ES-I3 (cell line): ENCODE data around the gene GPR55.

Experiments used
- H3K36me3 ChIP-seq: 2 replicates; pipeline ENCODE4 v1.6.1; 2013; ENCODE audit warnings: mild to moderate bottlenecking, low read length, control low read depth, moderate library complexity; ENCODE audit not compliant: insufficient read depth
- H3K4me1 ChIP-seq: 2 replicates; pipeline ENCODE4 v1.6.1; 2013; ENCODE audit warnings: mild to moderate bottlenecking, control low read depth, low read length; ENCODE audit not compliant: insufficient read depth
- H3K9ac ChIP-seq: 2 replicates; pipeline ENCODE4 v1.6.1; 2013; ENCODE audit warnings: low read depth, mild to moderate bottlenecking, low read length, moderate library complexity
- H3K9me3 ChIP-seq: 2 replicates; pipeline ENCODE4 v1.6.1; 2013; ENCODE audit warnings: mild to moderate bottlenecking, low read length, moderate library complexity; ENCODE audit not compliant: control insufficient read depth, insufficient read depth

Gene GPR55

DNA sequence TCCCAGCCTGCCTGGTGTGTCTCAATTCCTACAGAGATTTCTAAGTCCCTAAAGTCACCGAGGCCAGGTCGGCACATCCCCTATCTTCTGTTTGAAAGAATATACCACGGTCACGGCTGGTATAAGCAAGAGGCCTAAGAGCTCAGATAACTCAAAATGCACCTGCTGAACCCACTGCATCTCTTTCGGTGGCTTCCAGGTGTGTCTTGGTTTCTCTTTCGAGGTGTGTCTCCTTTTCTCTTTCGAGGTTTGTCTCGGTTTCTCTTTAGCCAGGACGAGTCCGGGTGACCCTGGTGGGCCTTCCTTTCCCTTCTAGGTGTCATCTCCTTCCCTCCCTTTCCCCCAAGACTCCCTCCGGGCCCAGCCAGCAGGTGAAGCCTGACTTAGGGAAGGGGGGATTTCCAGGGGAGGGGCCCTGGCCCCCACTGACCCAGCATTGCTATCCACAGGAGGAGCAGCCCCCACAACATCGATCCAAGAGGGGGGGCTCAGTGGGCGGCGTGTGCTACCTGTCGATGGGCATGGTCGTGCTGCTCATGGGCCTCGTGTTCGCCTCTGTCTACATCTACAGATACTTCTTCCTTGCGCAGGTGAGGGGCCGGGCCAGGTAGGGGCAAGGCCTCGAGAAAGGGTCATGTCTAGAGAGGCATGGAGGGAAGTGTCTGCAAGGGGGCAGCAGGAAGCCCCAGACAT is 51.9 kb downstream of the GPR55 start:
- H3K4me1 ChIP-seq: peaks cover 38% of the 10 kb centered on the region
- no peak overlapping the region for H3K9ac ChIP-seq

GRCh38 chr2:230872151-230872967 is 52.7 kb downstream of the GPR55 start:
- peaks cover 36% of the 10 kb centered on the region for H3K4me1 ChIP-seq
- no peak overlapping the region for H3K9ac ChIP-seq
- no peaks in the 10 kb centered on the region for H3K9me3 ChIP-seq
- H3K36me3 ChIP-seq: peaks cover 11% of the 10 kb centered on the region

More for the DNA sequence above, 51.9 kb downstream of the GPR55 start:
- H3K36me3 ChIP-seq: peaks cover 17% of the 10 kb centered on the region
- H3K9me3 ChIP-seq: no peaks in the 10 kb centered on the region

DNA sequence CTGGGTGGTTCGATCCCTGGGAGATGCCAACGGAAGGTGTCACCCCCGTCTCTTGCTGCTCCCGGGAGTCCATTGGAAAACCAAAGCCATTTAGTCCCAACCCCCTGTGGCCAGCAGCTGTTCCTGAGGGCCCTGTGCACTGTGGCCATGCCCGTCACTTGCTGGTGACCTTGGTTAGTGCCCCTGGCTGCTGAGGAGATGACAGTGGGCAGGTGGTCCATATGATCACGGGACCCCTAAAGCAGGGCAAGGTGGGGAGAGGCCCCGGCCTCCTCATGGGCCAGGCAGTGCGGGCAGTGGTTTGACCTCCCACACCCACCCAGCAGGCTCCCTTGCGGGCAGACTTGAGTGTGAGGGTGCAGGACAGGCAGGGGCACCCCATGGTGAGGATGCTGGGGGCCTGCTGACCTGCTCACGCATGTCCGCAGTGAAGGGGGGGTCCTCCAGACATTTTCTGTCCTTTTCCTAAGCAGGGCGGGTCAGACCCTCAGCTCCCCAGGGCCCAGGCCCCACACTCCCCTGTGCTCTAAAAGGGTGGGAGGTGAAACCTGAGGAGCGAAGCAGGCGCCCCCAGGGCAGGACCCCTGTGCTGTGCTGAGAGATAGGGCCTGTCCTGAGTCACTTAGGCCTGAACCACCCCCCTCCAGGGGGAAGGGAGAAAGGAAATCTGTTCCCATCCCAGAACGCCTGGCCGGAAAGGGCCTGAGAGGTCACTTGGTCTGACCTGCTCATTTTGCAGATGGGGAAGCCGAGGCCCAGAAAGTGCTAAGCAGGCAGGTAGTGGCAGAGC is 53.5 kb downstream of the GPR55 start:
- Histone ChIP-seq H3K36me3 (peaks cover 7% of the 10 kb centered on the region; the same call in 1 of the 2 replicates), H3K9ac (no peak overlapping the region), H3K9me3 (no peaks in the 10 kb centered on the region), H3K4me1 (peaks cover 44% of the 10 kb centered on the region)

- Histone ChIP-seq H3K9ac (no peak overlapping the region), H3K36me3 (peaks cover 7% of the 10 kb centered on the region; the same call in 1 of the 2 replicates), H3K4me1 (peaks cover 48% of the 10 kb centered on the region), H3K9me3 (no peaks in the 10 kb centered on the region)
Measured at GRCh38 chr2:230870544-230871360, 54.3 kb downstream of the GPR55 start.

GRCh38 chr2:230869914-230870543 is 55.0 kb downstream of the GPR55 start:
- H3K9ac ChIP-seq: no peak overlapping the region; the same call in 1 of the 2 replicates

GRCh38 chr2:230868947-230869913 is 55.8 kb downstream of the GPR55 start:
- H3K9me3 ChIP-seq: no peaks in the 10 kb centered on the region
- peaks cover 48% of the 10 kb centered on the region for H3K4me1 ChIP-seq
- H3K9ac ChIP-seq: peak overlapping the region; percentile 4; the same call in 1 of the 2 replicates
- H3K36me3 ChIP-seq: peaks cover under 1% of the 10 kb centered on the region; the same call in 1 of the 2 replicates

More at GRCh38 chr2:230869914-230870543, 55.0 kb downstream of the GPR55 start:
- peaks cover 48% of the 10 kb centered on the region for H3K4me1 ChIP-seq
- no peaks in the 10 kb centered on the region for H3K9me3 ChIP-seq
- peaks cover 7% of the 10 kb centered on the region; the same call in 1 of the 2 replicates for H3K36me3 ChIP-seq

DNA sequence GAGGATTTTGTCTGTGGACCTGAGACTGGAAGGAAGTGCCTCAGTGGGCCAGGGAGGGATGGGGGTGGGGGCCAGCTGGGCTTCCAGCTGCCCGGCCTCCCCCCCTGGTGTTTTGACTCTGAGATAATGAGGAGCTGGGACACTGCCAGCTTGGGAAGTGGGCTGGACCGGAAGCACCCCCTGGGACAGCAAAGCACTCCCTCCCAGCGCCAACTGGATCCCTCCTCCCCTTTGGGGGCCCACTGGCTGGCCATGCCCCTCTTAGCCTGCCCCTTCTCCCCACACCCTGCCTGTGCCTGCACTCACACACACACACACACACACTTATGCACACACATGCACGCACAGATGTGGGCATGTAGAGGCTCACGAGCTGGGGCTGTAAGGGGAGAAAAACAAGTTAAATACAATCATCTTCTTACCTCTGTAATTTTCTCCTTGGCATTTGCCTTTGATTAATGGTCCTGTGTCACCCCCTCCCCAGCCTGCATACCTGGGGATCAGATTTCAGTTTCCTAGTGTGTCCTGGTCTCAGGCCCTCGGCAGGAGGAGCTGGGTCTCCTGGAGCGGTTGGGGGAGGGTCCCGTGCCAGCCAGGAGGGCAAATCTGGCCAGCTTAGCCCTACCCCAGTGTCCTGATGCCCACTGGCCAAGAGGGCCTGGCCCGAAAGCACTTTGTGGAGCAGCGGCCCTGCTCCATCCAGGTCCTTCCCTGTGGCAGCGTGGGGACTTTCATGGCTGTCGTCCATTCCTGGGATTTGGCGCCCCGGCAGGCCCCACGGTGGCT is 56.7 kb downstream of the GPR55 start:
- peak overlapping the region; percentile 4; the same call in 1 of the 2 replicates for H3K9ac ChIP-seq
- peaks cover 53% of the 10 kb centered on the region for H3K4me1 ChIP-seq
- no peaks in the 10 kb centered on the region for H3K9me3 ChIP-seq
- H3K36me3 ChIP-seq: no peaks in the 10 kb centered on the region

DNA sequence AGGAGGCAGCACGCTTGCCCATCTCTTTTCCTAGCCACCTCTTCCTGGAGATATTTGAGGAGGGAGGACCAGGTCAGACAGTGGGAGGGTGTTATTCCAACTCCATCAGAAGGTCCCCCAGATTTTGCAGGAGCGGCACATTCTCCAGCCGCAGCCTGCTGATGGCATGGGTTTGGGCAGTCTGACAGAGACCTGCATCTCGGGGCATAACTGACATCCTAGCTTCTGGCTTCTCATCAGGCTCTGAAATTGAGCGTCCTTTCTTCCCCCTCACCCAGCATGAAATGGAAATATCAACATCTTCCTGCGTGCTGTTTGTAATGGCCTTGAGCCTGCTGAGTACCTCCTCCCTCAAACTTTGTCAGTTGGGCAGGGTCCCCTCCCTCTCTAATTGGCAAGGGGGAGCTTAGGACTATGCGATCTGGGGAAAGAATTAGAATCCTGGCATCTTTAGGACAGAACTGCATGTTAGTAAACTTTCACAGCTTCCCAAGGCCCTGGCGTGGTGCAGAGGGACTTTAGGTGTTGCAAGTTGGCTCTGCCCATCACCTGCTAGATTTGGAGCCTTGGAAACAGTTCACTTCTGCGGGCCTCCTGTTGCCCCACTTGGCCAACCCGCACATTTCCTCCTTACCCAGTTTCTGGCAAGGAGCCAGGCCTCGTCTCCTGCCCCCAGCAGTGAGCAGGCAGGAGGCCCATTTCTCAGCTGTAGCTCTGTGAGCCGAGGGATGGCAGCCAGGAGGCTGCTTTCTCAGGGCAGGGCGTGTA is 58.1 kb downstream of the GPR55 start:
- no peaks in the 10 kb centered on the region for H3K9me3 ChIP-seq
- H3K36me3 ChIP-seq: no peaks in the 10 kb centered on the region
- H3K4me1 ChIP-seq: peaks cover 53% of the 10 kb centered on the region
- H3K9ac ChIP-seq: peak overlapping the region; percentile 88; the same call in 1 of the 2 replicates

GRCh38 chr2:230865766-230866755 is 59.0 kb downstream of the GPR55 start:
- Histone ChIP-seq H3K36me3 (no peaks in the 10 kb centered on the region), H3K4me1 (peaks cover 55% of the 10 kb centered on the region), H3K9me3 (no peaks in the 10 kb centered on the region), H3K9ac (peak overlapping the region; percentile 88)

GRCh38 chr2:230865307-230865765 is 59.7 kb downstream of the GPR55 start:
- Histone ChIP-seq H3K4me1 (peaks cover 48% of the 10 kb centered on the region), H3K9me3 (no peaks in the 10 kb centered on the region), H3K9ac (peak overlapping the region; percentile 88), H3K36me3 (no peaks in the 10 kb centered on the region)
